ENCODE results near the gene CTSG. TPM values are rescaled to one million over a fixed set of nuclear protein-coding genes. Genes with fewer than 3 reads are reported as not detected.

The CTSG gene
- total and polyA plus RNA-seq, 7 experiments from 2014 or later, result 7.6 TPM; not detected in 6

Other genes starting within 250 kb of the CTSG start
- gene ADCY4, start 241.2 kb downstream of the CTSG start, total RNA-seq, result 10 to 100 TPM in 1 of 5 experiments, 1 to 10 TPM in 4; 4.6 to 10.2 (median 6.1) TPM
- under 1 TPM in 1 of 2 donors, not detected in 1; 0.25 TPM for gene ADCY4, start 241.2 kb downstream of the CTSG start, polyA plus RNA-seq
- gene RIPK3, start 236.3 kb downstream of the CTSG start, total RNA-seq, result 10 to 100 TPM; 19.9 to 47.5 (median 36.8) TPM
- 10 to 100 TPM in 1 of 2 donors, 1 to 10 TPM in 1; 8.2 to 11.7 TPM for gene RIPK3, start 236.3 kb downstream of the CTSG start, polyA plus RNA-seq
- not detected for gene NFATC4, start 208.1 kb downstream of the CTSG start, total RNA-seq
- gene NFATC4, start 208.1 kb downstream of the CTSG start, polyA plus RNA-seq, result not detected
- gene NYNRIN, start 177.2 kb downstream of the CTSG start, total RNA-seq, result 1 to 10 TPM in 1 of 5 experiments, under 1 TPM in 4; 0.08 to 1.3 (median 0.11) TPM
- not detected for gene NYNRIN, start 177.2 kb downstream of the CTSG start, polyA plus RNA-seq
- 10 to 100 TPM in 1 of 5 experiments, 1 to 10 TPM in 4; 2.0 to 13.9 (median 2.9) TPM for gene CBLN3, start 146.6 kb downstream of the CTSG start, total RNA-seq
- gene CBLN3, start 146.6 kb downstream of the CTSG start, polyA plus RNA-seq, result under 1 TPM in 1 of 2 donors, not detected in 1; 0.24 TPM
- 100 to 1,000 TPM in 4 of 5 experiments, 10 to 100 TPM in 1; 96.9 to 139 (median 129) TPM for gene KHNYN, start 146.3 kb downstream of the CTSG start, total RNA-seq
- gene KHNYN, start 146.3 kb downstream of the CTSG start, polyA plus RNA-seq, result 10 to 100 TPM; 12.7 to 18.9 TPM
- 100 to 1,000 TPM in 2 of 5 experiments, 10 to 100 TPM in 3; 64.7 to 137 (median 96.2) TPM for gene SDR39U1, start 133.5 kb downstream of the CTSG start, total RNA-seq
- gene SDR39U1, start 133.5 kb downstream of the CTSG start, polyA plus RNA-seq, result 100 to 1,000 TPM in 1 of 2 donors, 10 to 100 TPM in 1; 91.8 to 104 TPM
- under 1 TPM in 1 of 5 experiments, not detected in 4; 0.56 TPM for gene CMA1, start 68.0 kb downstream of the CTSG start, total RNA-seq
- not detected for gene CMA1, start 68.0 kb downstream of the CTSG start, polyA plus RNA-seq
- gene GZMH, start 33.4 kb upstream of the CTSG start, total RNA-seq, result 10 to 100 TPM in 1 of 5 experiments, 1 to 10 TPM in 3, under 1 TPM in 1; 0.70 to 67.6 (median 5.9) TPM
- 1 to 10 TPM in 1 of 2 donors, under 1 TPM in 1; 0.83 to 1.6 TPM for gene GZMH, start 33.4 kb upstream of the CTSG start, polyA plus RNA-seq
- gene GZMB, start 57.9 kb upstream of the CTSG start, total RNA-seq, result 100 to 1,000 TPM in 1 of 5 experiments, 10 to 100 TPM in 2, 1 to 10 TPM in 1, under 1 TPM in 1; 1.00 to 692 (median 20.3) TPM
- gene GZMB, start 57.9 kb upstream of the CTSG start, polyA plus RNA-seq, result 1 to 10 TPM; 1.8 to 3.0 TPM